ENCODE data around the gene PRSS56.

PRSS56 gene

GRCh38 chr2:232519581-232520438 lies at the start of gene PRSS56:
Gene PRSS56, plus strand, starts transcription at chr2:232520388. Its CDS starts 211 bp downstream, at chr2:232520599.
- no peak for DNase-seq (ENCODE audit: low read depth)

DNA sequence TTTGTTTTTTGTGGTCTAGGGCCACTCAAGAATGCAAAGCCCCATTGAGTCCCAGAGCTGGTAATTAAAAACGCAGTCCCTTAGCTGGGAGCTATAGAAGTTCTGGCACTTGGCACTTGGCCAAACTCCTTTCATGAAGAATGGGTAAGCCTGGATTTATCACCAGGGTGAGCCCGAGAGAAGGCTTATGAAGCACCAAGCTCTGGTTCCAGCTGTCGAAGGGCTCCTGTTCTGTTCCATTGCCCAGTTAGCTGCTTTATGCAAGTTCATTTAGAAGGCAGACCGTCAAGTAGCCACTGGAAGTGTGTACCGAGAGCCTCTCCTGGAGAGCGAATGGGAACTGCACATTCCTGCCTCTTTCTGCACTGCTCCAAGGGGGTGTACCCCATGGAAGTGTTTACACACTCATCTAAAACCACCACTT lies 46.7 kb upstream of the PRSS56 start:
- no peak for DNase-seq (ENCODE audit: low read depth)

DNA sequence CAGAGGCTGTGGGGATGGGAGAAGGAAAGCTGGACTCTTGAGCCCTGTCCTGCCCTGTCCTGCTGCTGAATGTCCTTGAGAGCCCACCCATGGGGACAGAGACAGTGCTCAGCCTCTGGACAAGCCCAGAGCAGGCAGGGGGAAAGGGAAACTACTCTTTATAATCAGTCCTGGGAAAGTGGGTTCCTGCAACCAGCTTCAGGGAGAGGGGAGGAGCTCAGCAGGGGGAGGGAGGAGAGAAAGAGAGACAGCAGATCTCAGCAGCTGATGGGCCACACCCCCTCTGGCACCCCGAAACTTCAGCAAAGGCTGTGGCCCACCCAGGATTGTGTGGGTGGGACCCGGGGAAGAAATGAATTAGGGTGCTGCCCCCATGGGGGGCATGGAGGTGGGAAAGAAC lies 44.1 kb upstream of the PRSS56 start:
- no peak for DNase-seq (ENCODE audit: low read depth)

GRCh38 chr2:232476791-232477190 lies 43.4 kb upstream of the PRSS56 start:
- DNase-seq (ENCODE audit: low read depth) = no peak

- no peak for DNase-seq (ENCODE audit: low read depth)
Observed at GRCh38 chr2:232477751-232478510, 42.3 kb upstream of the PRSS56 start.

DNA sequence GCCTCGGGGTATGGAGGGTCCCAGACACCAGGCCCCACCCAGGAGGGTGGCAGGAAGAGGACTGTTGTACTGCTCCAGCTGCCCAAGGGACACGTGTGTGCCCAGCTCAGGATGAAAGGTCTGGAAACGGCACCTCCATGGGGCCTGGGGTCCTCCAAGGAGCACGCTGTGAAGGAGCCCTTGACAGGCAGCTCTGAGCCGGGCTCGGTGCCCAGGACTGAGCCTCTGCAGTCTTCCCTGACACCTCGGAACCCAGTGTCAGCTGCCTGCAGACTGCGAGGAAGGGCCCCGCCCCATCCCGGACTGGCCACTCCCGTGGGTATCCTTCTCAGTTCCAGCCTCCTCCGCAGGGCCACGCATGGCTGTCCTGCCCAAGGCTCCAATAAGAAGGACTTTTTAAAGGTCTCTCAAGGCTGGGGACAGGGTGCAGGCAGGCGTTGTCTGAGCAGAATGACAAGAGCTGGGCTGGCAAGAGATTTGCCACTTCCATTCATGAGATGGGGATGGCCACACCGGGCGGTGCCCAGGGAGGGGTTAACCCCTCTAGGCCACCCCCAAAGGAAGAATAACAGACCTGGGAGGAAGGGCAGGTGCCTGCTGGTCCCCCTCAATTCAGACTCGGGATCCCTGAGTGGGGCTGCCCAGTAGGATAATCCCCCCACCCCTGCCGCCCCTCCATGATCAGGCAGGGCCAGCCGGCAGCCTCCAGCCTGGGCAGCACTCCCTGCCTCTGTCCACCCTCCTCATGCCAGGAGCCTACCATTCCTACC lies 41.4 kb upstream of the PRSS56 start:
- no peak for DNase-seq (ENCODE audit: low read depth)

- no peak for DNase-seq (ENCODE audit: low read depth)
Observed at GRCh38 chr2:232479341-232480200, 40.6 kb upstream of the PRSS56 start.

GRCh38 chr2:232480201-232481190 lies 39.7 kb upstream of the PRSS56 start:
- no peak for DNase-seq (ENCODE audit: low read depth)

DNA sequence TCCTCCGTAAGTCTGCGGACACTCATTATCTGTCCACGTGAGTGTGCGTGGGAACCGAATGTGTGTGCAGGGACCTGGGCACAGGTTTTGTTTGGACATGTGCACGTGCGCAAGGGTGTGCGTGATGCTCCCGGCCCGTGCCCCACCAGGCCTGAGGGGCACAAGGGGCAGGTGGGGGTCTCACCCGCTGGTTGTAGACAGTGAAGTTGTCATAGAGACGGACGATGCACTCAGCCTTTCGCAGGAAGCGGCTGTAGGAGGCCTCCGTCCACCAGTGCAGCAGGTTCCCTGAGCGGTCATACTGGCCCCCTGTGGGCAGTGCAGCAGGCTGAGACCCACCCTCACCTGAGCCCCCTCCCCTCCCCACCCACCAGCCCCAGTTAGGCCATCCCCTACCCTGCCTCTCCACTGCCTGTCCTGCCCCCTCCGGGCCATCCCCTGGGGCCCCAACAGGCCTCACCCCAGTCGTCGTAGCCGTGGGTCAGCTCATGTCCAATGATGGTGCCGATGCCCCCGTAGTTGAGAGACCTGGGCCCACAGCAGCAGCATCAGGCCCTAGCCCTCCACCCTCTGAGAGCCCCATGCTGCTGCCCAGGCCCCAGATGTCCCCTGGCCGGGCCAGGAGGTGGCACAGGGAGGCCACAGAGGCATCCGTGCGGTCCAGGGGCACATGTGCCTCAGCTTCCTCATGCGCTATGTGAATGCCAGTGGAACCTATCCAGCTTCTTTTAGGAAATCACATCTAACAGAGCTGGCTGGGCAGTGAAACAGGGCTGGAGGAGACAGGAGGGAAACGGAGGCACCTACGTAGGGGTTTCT lies 38.7 kb upstream of the PRSS56 start:
- DNase-seq (ENCODE audit: low read depth) = no peak

DNA sequence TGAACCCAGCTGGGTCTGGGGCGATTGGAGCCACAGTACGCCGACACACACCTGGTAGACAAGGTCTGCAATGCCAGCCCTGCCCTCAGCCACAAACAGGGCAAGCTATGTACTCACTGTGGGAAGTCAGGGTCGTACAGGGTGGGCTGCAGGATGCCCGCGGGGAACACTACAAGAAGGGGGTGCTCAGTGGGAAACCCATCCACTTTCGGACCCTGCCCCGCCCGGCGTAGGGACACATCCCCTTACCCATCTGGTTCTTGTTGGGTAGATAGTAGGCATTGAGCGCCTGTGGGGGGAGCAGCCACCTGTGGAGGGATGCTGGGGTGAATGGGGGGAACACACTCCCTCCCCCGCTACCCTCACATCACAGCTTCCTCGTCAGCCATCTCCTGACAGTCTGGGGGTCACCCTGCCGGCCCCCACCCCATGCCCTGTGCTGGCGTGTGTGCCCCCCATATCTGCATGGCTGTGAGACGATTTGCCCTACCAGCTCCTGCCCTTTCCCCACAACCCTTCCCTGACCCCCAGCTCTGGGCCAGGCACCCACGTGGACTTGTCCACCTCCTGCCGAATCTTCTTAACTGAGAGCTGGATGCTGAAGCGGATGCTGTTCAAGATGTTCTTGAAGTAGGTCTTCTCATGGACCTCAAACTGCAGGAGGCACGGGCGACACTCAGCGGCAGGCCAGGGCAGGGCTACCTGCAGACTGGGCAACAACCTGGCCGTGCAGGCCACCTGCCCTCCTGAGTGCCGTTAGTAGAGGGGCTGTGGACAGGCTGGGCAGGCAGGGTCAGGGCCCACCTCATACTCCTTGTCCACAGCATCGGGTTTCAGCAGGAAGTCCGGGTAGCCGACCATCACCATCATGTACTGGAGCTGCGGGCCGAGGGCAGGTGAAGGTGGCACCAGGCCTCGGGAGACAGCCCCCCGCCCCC lies 37.6 kb upstream of the PRSS56 start:
- DNase-seq (ENCODE audit: low read depth) = no peak

- DNase-seq (ENCODE audit: low read depth) = no peak
Observed at GRCh38 chr2:232483311-232483922, 36.8 kb upstream of the PRSS56 start.

GRCh38 chr2:232483923-232484627 lies 36.1 kb upstream of the PRSS56 start:
- DNase-seq (ENCODE audit: low read depth) = no peak

DNA sequence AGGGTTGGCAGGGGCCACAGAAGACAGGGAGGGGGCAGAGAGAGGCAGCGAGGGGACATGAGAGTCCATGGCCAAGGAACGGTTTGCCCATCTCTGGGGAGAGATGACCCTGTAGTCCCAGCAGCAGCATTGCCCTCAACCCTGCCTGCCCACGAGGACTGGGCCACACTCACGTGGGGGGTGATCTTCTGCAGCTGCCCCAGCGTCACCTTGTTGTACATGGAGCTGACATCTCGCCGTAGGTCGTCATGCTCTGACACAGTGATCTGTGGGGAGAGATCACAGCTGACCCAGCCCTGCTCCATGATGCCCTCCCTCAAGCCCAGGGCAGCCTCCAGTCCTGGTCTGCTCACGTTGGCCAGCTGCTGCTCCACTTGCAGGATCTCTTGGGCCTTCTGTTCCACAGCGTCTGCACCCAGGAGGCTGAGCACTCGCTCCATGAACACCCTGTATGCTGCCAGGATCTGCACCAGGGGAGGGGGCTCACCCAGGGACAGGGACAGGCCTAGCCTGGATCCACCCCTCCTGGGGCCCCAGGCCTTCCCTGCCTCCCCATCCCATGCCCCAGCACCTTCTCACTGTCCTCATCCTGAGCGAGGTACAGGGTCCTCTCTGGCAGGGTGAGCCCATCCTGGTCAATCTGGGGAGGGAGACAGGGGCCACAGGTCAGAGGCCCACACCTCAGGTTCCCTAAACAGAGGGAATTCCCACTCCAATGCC lies 35.4 kb upstream of the PRSS56 start:
- no peak for DNase-seq (ENCODE audit: low read depth)

GRCh38 chr2:232485348-232485756 lies 34.8 kb upstream of the PRSS56 start:
- no peak for DNase-seq (ENCODE audit: low read depth)

- no peak for DNase-seq (ENCODE audit: low read depth)
Observed at GRCh38 chr2:232485757-232486557, 34.2 kb upstream of the PRSS56 start.

Measured in stimulated activated CD8-positive, alpha-beta memory T cell treated with anti-CD3 and anti-CD28 coated beads, Interleukin-4, amount 100 ng/mL, for 24 hours (primary cell).